ENCODE results near the gene RAB25. TPM values are rescaled to one million over a fixed set of nuclear protein-coding genes. Genes with fewer than 3 reads are reported as not detected.
A peak's percentile ranks its signal among the peaks of the same experiment; 100 is the strongest.

RAB25 gene
- total and polyA plus RNA-seq, 2 experiments from 2014 or later, result 2.4 to 3.1 TPM

DNA sequence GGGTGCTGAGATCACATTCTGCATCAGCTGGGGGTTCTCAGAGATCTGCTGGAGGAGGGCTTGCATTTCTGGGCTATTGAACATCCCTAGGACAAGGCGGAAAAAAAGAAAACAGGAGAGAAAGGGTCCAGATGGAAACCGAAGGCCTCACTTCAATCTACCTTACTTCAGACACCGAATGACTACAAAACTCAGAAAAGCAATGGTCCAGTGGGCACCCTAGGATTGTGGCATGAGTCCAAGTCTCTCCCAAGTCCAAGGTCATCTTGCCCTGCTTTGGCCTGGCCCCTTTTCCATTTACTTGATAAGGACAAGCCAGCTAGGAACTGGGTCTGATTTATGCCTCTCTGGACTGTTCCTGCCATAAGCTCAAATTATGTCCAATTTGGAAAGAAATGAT is 18.1 kb upstream of the RAB25 start:
- H3K9me3 ChIP-seq (ENCODE audit: low read depth), result no peaks in the 10 kb centered on the region
- no peak for DNase-seq (ENCODE audit: low read depth in 1 of 2, low spot score in 1 of 2)
- no peak overlapping the region for H3K4me3 ChIP-seq
- no peak overlapping the region for H3K27ac ChIP-seq
- H3K36me3 ChIP-seq, result peaks cover 25% of the 10 kb centered on the region
- TF ChIP-seq, protein P1, sequence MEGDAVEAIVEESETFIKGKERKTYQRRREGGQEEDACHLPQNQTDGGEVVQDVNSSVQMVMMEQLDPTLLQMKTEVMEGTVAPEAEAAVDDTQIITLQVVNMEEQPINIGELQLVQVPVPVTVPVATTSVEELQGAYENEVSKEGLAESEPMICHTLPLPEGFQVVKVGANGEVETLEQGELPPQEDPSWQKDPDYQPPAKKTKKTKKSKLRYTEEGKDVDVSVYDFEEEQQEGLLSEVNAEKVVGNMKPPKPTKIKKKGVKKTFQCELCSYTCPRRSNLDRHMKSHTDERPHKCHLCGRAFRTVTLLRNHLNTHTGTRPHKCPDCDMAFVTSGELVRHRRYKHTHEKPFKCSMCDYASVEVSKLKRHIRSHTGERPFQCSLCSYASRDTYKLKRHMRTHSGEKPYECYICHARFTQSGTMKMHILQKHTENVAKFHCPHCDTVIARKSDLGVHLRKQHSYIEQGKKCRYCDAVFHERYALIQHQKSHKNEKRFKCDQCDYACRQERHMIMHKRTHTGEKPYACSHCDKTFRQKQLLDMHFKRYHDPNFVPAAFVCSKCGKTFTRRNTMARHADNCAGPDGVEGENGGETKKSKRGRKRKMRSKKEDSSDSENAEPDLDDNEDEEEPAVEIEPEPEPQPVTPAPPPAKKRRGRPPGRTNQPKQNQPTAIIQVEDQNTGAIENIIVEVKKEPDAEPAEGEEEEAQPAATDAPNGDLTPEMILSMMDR (IDR thresholded peaks at IDR 0.05; ENCODE audit: low read depth, low read length), result no peak
- H3K4me1 ChIP-seq (ENCODE audit: low read depth), result no peaks in the 10 kb centered on the region
- H3K27me3 ChIP-seq, result no peaks in the 10 kb centered on the region

DNA sequence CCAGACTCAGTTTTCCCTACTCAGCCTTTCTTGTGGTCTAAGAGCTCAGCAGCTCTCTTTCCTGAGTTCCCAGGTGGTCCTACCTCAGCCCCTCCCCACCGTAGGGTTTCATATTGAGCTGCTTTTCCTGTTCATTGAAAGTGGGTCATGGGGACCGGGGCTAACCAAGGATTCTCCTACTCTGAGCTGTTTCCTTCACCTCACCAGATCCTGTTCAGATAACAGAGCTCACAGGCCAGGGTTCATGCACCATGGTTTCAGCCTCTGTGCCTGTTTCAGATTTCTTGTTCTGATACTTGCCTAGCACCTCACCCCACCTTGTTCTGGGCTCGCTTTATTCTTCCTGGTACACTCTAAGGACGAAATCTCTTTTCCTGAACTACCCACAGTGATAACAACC is 15.9 kb upstream of the RAB25 start:
- Histone ChIP-seq H3K36me3 (peaks cover 37% of the 10 kb centered on the region), H3K9me3 (ENCODE audit: low read depth) (no peaks in the 10 kb centered on the region), H3K27me3 (no peaks in the 10 kb centered on the region), H3K4me3 (no peak overlapping the region), H3K4me1 (ENCODE audit: low read depth) (no peaks in the 10 kb centered on the region), H3K27ac (no peak overlapping the region)
- no peak for DNase-seq (ENCODE audit: low read depth in 1 of 2, low spot score in 1 of 2)
- TF ChIP-seq, protein P1 (IDR thresholded peaks at IDR 0.05; ENCODE audit: low read depth, low read length), result no peak

DNA sequence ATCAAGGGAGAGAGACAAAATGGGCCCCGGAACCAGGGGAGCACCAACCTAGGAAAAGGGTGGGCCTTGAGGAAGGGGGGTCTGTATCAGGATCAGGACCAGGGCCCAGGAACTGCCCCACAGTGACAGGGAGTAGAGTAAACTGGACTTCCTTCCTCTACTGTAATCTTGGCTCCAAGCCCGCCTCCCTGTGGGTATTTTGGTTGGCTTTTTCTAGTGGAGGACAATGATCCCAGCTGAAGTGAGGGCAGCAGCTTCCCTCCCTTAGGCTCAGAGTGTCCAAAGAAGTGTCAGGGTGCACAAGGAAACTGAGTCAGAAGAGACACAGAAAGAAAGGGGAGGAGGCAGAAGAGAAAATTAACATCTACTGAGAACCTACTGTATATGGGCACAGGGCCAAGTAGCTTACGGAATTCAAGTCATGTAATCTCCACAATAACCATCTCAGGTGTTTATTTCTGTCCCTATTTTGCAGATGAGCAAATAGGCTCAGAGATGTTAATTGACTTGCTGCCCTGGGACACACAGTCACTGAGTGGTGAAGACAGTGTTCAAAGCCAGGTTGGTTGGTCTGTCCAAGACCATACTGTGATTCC is 12.2 kb upstream of the RAB25 start:
- Histone ChIP-seq H3K27me3 (no peaks in the 10 kb centered on the region), H3K9me3 (ENCODE audit: low read depth) (no peaks in the 10 kb centered on the region), H3K36me3 (peaks cover 31% of the 10 kb centered on the region), H3K4me3 (no peak overlapping the region), H3K4me1 (ENCODE audit: low read depth) (no peaks in the 10 kb centered on the region), H3K27ac (no peak overlapping the region)
- TF ChIP-seq, protein P1 (IDR thresholded peaks at IDR 0.05; ENCODE audit: low read depth, low read length), result no peak
- DNase-seq (ENCODE audit: low read depth in 1 of 2, low spot score in 1 of 2), result no peak

DNA sequence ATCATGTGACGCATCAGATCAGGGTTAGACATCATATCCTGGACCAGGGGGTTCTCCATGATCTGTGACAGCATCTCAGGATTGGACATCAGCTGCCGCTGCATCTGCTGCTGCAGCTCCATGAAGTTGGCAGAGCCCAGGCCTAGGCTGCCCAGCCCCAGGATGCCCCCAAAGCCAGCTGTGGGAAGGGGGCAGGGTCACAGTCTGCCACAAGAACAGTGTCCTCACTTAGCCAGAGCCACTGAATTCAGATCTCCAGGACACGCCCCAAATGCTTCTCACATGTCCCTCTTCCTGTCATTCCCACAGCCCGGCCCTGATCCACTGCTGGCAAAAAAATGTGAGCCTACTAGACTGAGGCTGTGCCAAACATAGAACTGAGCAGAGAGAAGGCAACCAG is 10.6 kb upstream of the RAB25 start:
- no peaks in the 10 kb centered on the region for H3K9me3 ChIP-seq (ENCODE audit: low read depth)
- TF ChIP-seq, protein P1 (IDR thresholded peaks at IDR 0.05; ENCODE audit: low read depth, low read length), result no peak
- no peak for DNase-seq (ENCODE audit: low read depth in 1 of 2, low spot score in 1 of 2)
- no peaks in the 10 kb centered on the region for H3K27me3 ChIP-seq
- H3K4me1 ChIP-seq (ENCODE audit: low read depth), result peaks cover 1% of the 10 kb centered on the region
- H3K36me3 ChIP-seq, result peaks cover 29% of the 10 kb centered on the region
- H3K27ac ChIP-seq, result no peak overlapping the region
- no peak overlapping the region for H3K4me3 ChIP-seq

DNA sequence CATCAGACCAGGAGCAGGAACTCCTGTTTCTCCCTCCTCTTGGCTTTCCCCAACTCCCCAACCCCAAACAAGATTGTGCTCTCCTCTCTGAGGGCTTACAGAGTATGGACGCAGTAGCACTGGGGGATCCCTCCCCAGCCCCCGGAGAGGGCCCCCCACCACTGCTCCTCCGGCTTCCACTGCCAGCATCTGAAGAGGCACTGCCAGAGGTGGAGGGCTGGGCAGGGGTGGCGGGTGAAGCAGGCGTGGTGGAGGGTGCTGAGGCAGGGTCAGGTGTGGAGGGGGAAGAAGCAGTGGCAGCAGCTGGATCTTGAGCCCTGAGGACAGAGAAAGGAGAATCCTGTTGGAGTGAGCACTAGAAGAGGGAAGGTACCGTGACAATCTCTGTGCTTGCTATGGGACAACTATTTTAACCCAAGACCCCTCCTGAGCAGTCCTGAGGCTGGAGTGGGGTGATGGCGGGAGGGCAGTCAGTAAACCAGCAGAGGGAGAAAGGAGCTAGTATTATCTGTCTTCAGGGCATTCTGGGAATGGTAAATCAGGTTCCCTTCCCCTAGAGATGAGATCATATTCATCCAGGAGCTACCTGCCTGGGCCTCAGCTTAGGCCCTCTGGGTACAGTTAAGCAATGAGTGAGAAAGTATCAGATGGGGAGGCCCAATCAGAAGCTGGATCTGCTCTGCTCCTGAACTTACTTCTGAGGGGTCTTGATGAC is 9.8 kb upstream of the RAB25 start:
- TF ChIP-seq, protein P1 (IDR thresholded peaks at IDR 0.05; ENCODE audit: low read depth, low read length), result no peak
- Histone ChIP-seq H3K4me3 (no peak overlapping the region), H3K27ac (peak overlapping the region; percentile 11), H3K27me3 (no peaks in the 10 kb centered on the region), H3K9me3 (ENCODE audit: low read depth) (no peaks in the 10 kb centered on the region), H3K4me1 (ENCODE audit: low read depth) (peaks cover 6% of the 10 kb centered on the region), H3K36me3 (peaks cover 26% of the 10 kb centered on the region)
- no peak for DNase-seq (ENCODE audit: low read depth in 1 of 2, low spot score in 1 of 2)

Data from cardiac muscle cell (in vitro differentiated cells and primary cell).